ENCODE measurements around the gene DICER1. TPM values are rescaled to one million over a fixed set of nuclear protein-coding genes. Genes with fewer than 3 reads are reported as not detected.

The DICER1 gene
- total RNA-seq, 4 donors from 2014 or later, result 54.5 to 94.8 (median 83.8) TPM

DNA sequence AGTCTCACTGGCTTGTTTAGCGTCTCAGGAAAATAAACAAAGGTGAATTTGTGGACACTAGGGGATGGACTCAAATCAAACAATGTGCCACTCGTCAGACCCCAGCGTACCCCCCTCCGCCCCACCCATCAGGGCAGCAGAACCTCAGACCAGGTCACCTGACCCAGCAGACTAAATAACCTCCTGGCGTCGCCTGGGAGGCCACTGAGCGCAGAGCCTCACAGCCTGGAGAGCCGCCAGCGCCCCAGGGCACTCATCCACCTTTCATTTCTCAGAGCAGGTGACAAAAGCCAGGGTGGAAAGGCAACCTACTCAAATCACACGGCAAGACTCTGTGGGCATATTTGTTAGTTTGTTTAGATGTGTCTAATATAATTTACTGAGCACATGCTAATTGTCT lies 100.9 kb downstream of the DICER1 start:
- 70 to 76% methylated on average over 10 of the region's 10 CpGs for WGBS, 2 donors
- no peaks in the 10 kb centered on the region for H3K27me3 ChIP-seq
- H3K4me1 ChIP-seq, result no peaks in the 10 kb centered on the region
- no peaks in the 10 kb centered on the region for H3K9me3 ChIP-seq
- DNase-seq (ENCODE audit: low spot score in 2 of 2), result no peak
- H3K4me3 ChIP-seq, result no peak overlapping the region
- TF ChIP-seq, protein P1, sequence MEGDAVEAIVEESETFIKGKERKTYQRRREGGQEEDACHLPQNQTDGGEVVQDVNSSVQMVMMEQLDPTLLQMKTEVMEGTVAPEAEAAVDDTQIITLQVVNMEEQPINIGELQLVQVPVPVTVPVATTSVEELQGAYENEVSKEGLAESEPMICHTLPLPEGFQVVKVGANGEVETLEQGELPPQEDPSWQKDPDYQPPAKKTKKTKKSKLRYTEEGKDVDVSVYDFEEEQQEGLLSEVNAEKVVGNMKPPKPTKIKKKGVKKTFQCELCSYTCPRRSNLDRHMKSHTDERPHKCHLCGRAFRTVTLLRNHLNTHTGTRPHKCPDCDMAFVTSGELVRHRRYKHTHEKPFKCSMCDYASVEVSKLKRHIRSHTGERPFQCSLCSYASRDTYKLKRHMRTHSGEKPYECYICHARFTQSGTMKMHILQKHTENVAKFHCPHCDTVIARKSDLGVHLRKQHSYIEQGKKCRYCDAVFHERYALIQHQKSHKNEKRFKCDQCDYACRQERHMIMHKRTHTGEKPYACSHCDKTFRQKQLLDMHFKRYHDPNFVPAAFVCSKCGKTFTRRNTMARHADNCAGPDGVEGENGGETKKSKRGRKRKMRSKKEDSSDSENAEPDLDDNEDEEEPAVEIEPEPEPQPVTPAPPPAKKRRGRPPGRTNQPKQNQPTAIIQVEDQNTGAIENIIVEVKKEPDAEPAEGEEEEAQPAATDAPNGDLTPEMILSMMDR (IDR thresholded peaks at IDR 0.05), result no peak
- no peak for TF ChIP-seq EP300 (IDR thresholded peaks at IDR 0.05)
- H3K27ac ChIP-seq, result no peak overlapping the region
- no peaks in the 10 kb centered on the region for H3K36me3 ChIP-seq

DNA sequence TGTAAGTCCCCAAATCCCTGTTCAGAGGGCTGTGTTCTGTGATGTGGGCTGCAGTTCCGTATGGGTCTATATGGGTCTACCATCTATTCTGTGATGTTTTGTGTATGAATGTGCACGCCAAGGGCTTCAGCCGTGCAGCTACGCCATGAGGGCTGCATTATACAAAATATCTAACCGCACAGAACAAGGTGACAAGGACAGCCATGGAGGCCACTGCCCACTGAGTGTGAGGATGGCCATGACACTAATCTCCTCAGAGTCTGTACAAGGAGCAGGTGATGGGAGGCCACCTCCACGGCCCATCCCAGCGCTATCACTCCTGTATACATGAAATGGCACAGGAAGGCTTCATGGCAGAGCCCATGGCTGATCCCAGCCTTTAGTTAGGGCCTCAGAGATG lies 102.0 kb downstream of the DICER1 start:
- DNase-seq (ENCODE audit: low spot score in 2 of 2), result no peak
- WGBS, 2 donors, result 89 to 94% methylated on average over 7 of the region's 7 CpGs
- H3K27me3 ChIP-seq, result no peaks in the 10 kb centered on the region
- H3K4me1 ChIP-seq, result no peaks in the 10 kb centered on the region
- H3K27ac ChIP-seq, result no peak overlapping the region
- H3K4me3 ChIP-seq, result no peak overlapping the region
- TF ChIP-seq POLR2A (IDR thresholded peaks at IDR 0.05) (no peak), EP300 (IDR thresholded peaks at IDR 0.05) (no peak)
- TF ChIP-seq, protein P1 (IDR thresholded peaks at IDR 0.05), result no peak
- H3K9me3 ChIP-seq, result no peaks in the 10 kb centered on the region
- H3K36me3 ChIP-seq, result no peaks in the 10 kb centered on the region

DNA sequence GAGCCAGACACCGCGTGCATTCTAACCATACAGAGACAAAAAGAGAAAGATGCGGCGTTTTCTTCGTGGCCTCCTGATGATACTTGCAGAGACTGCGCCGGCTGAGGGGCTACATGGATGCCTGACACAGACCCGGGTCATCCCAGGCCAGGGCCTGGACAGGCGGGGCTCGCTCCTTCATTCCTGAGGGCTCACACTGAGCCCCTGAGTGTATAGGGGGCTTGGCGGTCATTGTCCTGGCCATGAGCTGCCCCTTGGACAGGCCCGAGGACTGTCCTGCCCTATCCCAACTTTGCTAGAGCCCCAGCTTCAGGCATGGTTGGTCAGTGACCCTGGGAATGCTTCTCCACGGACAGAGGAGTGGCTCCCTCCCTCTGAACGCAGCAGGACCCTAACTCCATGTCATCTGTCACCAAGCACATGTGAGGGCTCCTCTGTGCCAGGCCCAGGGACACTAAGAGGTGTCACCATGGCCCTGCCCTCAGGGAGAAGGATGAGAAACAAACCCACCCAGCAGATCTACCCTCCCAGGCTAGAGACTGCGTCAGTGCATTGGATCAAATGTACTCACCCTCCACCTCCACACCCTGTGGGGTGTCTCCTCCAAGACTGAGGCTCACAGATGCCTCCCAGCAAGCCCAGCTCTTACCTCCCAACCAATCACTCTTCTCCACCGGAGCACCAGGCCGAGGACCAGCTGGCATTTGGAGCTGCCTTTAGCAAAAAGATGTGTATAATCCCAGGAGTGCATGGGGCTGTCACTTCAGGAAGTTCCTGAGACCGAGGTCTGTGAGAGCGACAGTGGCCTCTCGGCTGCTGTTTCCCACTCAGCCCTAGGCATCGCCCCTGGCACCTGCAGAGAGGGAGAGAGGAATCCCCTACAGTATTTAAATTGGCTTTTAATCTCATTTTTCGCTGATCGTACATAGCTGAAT lies 102.7 kb downstream of the DICER1 start:
- Histone ChIP-seq H3K9me3 (no peaks in the 10 kb centered on the region), H3K4me3 (no peak overlapping the region), H3K4me1 (no peaks in the 10 kb centered on the region), H3K27me3 (no peaks in the 10 kb centered on the region), H3K27ac (no peak overlapping the region), H3K36me3 (no peaks in the 10 kb centered on the region)
- no peak for DNase-seq (ENCODE audit: low spot score in 2 of 2)
- TF ChIP-seq POLR2A (IDR thresholded peaks at IDR 0.05) (no peak), EP300 (IDR thresholded peaks at IDR 0.05) (no peak)
- TF ChIP-seq, protein P1 (IDR thresholded peaks at IDR 0.05), result no peak
- WGBS, 2 donors, result 86 to 88% methylated on average over 17 to 22 of the region's 23 CpGs

DNA sequence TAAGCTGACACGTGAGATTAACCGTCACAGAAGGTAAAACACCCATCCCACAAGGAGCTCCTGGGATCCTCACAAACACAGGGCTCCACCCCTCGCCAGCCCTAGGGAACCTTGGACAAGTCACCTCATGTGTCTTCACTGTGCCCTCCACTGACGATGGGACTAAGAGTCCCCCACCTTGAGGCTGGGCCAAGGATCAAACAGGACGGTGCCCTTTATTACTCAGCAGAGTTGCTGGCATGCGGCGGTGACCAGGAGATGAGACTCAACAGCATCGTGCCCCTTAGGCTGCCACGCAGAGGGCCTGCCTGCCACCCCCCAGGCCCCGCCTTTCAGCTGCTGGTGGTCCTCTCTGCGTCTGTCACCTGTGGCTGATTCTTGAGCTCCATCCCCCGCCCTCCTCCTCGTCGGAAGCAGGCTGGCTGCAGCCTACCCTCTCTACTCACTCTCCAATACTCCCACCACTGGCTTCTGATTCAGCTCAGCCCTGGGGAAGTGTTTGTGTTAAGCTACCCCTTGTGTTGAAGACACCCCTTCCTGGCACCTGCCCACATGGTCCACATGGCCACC lies 105.2 kb downstream of the DICER1 start:
- Histone ChIP-seq H3K27ac (no peak overlapping the region), H3K27me3 (no peaks in the 10 kb centered on the region), H3K9me3 (no peaks in the 10 kb centered on the region), H3K4me1 (no peaks in the 10 kb centered on the region), H3K4me3 (no peak overlapping the region), H3K36me3 (no peaks in the 10 kb centered on the region)
- 81 to 85% methylated on average over 14 of the region's 14 CpGs for WGBS, 2 donors
- no peak for DNase-seq (ENCODE audit: low spot score in 2 of 2)
- TF ChIP-seq POLR2A (IDR thresholded peaks at IDR 0.05), result no peak
- no peak for TF ChIP-seq EP300 (IDR thresholded peaks at IDR 0.05)
- TF ChIP-seq, protein P1 (IDR thresholded peaks at IDR 0.05), result no peak

DNA sequence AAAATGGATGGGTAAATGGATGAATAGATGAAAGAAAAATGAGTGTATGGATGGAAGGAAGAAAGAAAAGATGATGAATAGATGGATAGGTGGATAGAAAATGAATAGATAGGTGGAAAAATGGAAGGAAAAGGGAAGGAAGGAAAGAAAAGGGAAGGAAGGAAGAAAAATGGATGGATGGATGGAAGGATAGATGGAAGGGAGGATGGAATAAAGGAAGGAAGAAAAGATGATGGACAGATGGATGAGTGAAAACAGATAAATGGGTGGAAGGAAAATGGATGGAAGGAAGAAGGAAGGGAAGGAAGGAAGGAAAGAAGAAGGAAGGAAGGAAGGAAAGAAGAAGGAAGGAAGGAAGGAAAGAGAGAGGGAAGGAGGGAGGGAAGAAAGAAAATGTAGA lies 107.4 kb downstream of the DICER1 start:
- no peak for DNase-seq (ENCODE audit: low spot score in 2 of 2)
- H3K4me3 ChIP-seq, result no peak overlapping the region
- no peaks in the 10 kb centered on the region for H3K4me1 ChIP-seq
- no peaks in the 10 kb centered on the region for H3K27me3 ChIP-seq
- H3K36me3 ChIP-seq, result no peaks in the 10 kb centered on the region
- H3K9me3 ChIP-seq, result no peaks in the 10 kb centered on the region
- no peak overlapping the region for H3K27ac ChIP-seq
- TF ChIP-seq POLR2A (IDR thresholded peaks at IDR 0.05) (no peak), EP300 (IDR thresholded peaks at IDR 0.05) (no peak)
- TF ChIP-seq, protein P1 (IDR thresholded peaks at IDR 0.05), result no peak
